ENCODE data around the gene FGF4.

GRCh38 chr11:69729252-69729651 is 45.9 kb downstream of the FGF4 start:
- no peak for TF ChIP-seq CTCF (IDR thresholded peaks at IDR 0.05; ENCODE audit: low read depth, low read length, missing input control)
- TF ChIP-seq RAD21 (IDR thresholded peaks at IDR 0.05) = no peak
- TF ChIP-seq, protein P1, sequence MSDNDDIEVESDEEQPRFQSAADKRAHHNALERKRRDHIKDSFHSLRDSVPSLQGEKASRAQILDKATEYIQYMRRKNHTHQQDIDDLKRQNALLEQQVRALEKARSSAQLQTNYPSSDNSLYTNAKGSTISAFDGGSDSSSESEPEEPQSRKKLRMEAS (IDR thresholded peaks at IDR 0.05) = no peak
- no peak for TF ChIP-seq GABPA (IDR thresholded peaks at IDR 0.05 in 1 of 2, conservative IDR thresholded peaks at IDR 0.05 in 1 of 2)
- TF ChIP-seq HNF4A (conservative IDR thresholded peaks at IDR 0.05) = no peak
- no peak for TF ChIP-seq SP1 (IDR thresholded peaks at IDR 0.05)
- TF ChIP-seq JUND (IDR thresholded peaks at IDR 0.05) = no peak
- TF ChIP-seq REST (IDR thresholded peaks at IDR 0.05) = no peak
